HCT116 (cell line): ENCODE data around the gene COL8A2. TPM values are rescaled to one million over a fixed set of nuclear protein-coding genes. Genes with fewer than 3 reads are reported as not detected.

Source experiments
- ATAC-seq: fragments of 200-7000 bp; cut with Tn5 transposase; 2 replicates; pipeline ENCODE4 v1.9.1; 2020; ENCODE audit warnings: mild to moderate bottlenecking, moderate library complexity
- BruUV-seq: library from RNA; stranded (reverse); fragments of 400-500 nt; replicated peaks from 2 replicates; lab custom pipeline; 2021; lab: Mats Ljungman, UMichigan
- CTCF ChIA-PET: fragments of 300-600 bp; sonication (Branson Sonifier 250); formaldehyde crosslinking; loops from one replicate; lab custom pipeline; 2021; ENCODE audit warnings: antibody characterized with exemption; lab: Charles Lee
- POLR2A ChIA-PET: fragments of 300-600, 350-600 bp; sonication (Branson Sonifier 250); formaldehyde crosslinking; loops from one replicate; lab custom pipeline; 2021; ENCODE audit warnings: antibody characterized with exemption; lab: Charles Lee
- RAD21 ChIA-PET, 2 experiments: fragments of 300-600 bp; sonication (Branson Sonifier 250); formaldehyde crosslinking; loops; one replicate each; lab custom pipeline; 2023; ENCODE audit warnings: low total read pairs in 2 of 2; ENCODE audit not compliant: uncharacterized antibody in 2 of 2, unreplicated experiment in 2 of 2, low non-redundant PET in 1 of 2; lab: Charles Lee
- DNase-seq: peaks from one replicate; pipeline ENCODE4 v3.0.0-alpha.2; 2010; ENCODE audit warnings: low read depth, low spot score
- H2AFZ ChIP-seq: fragments of 200-600 bp; shearing (Covaris generic), sonication (generic); 2 replicates; pipeline ENCODE4 v1.6.1; 2017; ENCODE audit warnings: low read depth, mixed run types, mixed read lengths, antibody characterized with exemption, low read length; ENCODE audit not compliant: poor library complexity, severe bottlenecking
- H3K27ac ChIP-seq: 2 replicates; pipeline ENCODE4 v1.5.1; 2012; ENCODE audit warnings: low read depth, low read length
- H3K27me3 ChIP-seq: fragments of 200-600 bp; sonication (generic); 2 replicates; pipeline ENCODE4 v1.6.1; 2016; ENCODE audit warnings: mixed run types, low read length, mixed read lengths; ENCODE audit not compliant: insufficient read depth
- H3K36me3 ChIP-seq, 2 experiments: fragments of 200-500 bp in 1 of 2; fragments of 200-600 bp in 1 of 2; sonication (Bioruptor generic) in 1 of 2; sonication (generic) in 1 of 2; 2 replicates each; pipeline versions ENCODE4 v1.5.1 to v1.6.1; 2014 to 2016; ENCODE audit warnings: low read length in 2 of 2, inconsistent platforms in 1 of 2, mixed read lengths in 1 of 2, mixed run types in 1 of 2; ENCODE audit not compliant: insufficient read depth in 2 of 2, control insufficient read depth in 1 of 2
- H3K4me1 ChIP-seq, 2 experiments: fragments of 200-600 bp in 1 of 2; sonication (generic) in 1 of 2; 2 replicates each; pipeline versions ENCODE4 v1.5.1 to v1.6.1; 2012 to 2017; ENCODE audit warnings: low read length in 2 of 2, inconsistent platforms in 1 of 2, mild to moderate bottlenecking in 1 of 2, mixed read lengths in 1 of 2, mixed run types in 1 of 2, moderate library complexity in 1 of 2; ENCODE audit not compliant: insufficient read depth in 2 of 2, control insufficient read depth in 1 of 2
- H3K4me2 ChIP-seq: fragments of 200-600 bp; sonication (generic); 2 replicates; pipeline ENCODE4 v1.6.1; 2017; ENCODE audit warnings: mixed run types, low read length, mixed read lengths
- H3K4me3 ChIP-seq, 2 experiments: fragments of 200-600 bp in 1 of 2; sonication (generic) in 1 of 2; replicated peaks in 1 of 2; 2 replicates each; pipeline ENCODE4 v1.5.1; 2011 to 2016; ENCODE audit warnings: low read length in 2 of 2, control low read depth in 1 of 2, low read depth in 1 of 2, mild to moderate bottlenecking in 1 of 2, mixed read lengths in 1 of 2, mixed run types in 1 of 2
- H3K79me2 ChIP-seq: fragments of 200-600 bp; sonication (generic); 2 replicates; pipeline ENCODE4 v1.6.1; 2017; ENCODE audit warnings: mild to moderate bottlenecking, mixed run types, low read length, moderate library complexity, mixed read lengths; ENCODE audit not compliant: insufficient read depth
- H3K9ac ChIP-seq: fragments of 200-600 bp; sonication (generic); 2 replicates; pipeline ENCODE4 v1.6.1; 2016; ENCODE audit warnings: low read length, mixed read lengths
- H3K9me2 ChIP-seq: fragments of 200-600 bp; sonication (generic), shearing (Covaris generic); 2 replicates; pipeline ENCODE4 v1.6.1; 2017; ENCODE audit warnings: mixed run types, mild to moderate bottlenecking, moderate library complexity; ENCODE audit not compliant: insufficient read depth
- H3K9me3 ChIP-seq, 2 experiments: fragments of 200-500 bp in 1 of 2; fragments of 200-600 bp in 1 of 2; sonication (Bioruptor generic) in 1 of 2; sonication (generic) in 1 of 2; 2 replicates each; pipeline ENCODE4 v1.6.1; 2014 to 2017; ENCODE audit warnings: low read length in 2 of 2, mixed read lengths in 2 of 2, inconsistent platforms in 1 of 2, low read depth in 1 of 2, mild to moderate bottlenecking in 1 of 2, mixed run types in 1 of 2, moderate library complexity in 1 of 2; ENCODE audit not compliant: control insufficient read depth in 1 of 2, insufficient read depth in 1 of 2
- H4K20me1 ChIP-seq: fragments of 200-600 bp; sonication (generic), shearing (Covaris generic); 2 replicates; pipeline ENCODE4 v1.6.1; 2017; ENCODE audit warnings: mixed run types, mild to moderate bottlenecking, moderate library complexity; ENCODE audit not compliant: insufficient read depth
- ATF3 ChIP-seq: IDR thresholded peaks from 2 replicates; pipeline ENCODE4 v1.6.1; 2012
- CEBPB ChIP-seq: IDR thresholded peaks from 2 replicates; pipeline ENCODE4 v1.6.1; 2012; ENCODE audit warnings: low read depth
- CTCF ChIP-seq, 3 experiments: fragments of 200-600 bp in 1 of 3; sonication (generic) in 1 of 3; IDR thresholded peaks in 2 of 3; conservative IDR thresholded peaks in 1 of 3; 2 replicates each; pipeline ENCODE4 v1.5.1; 2012 to 2017; ENCODE audit warnings: low read depth in 2 of 3, low read length in 2 of 3, antibody characterized with exemption in 1 of 3, borderline replicate concordance in 1 of 3, control low read depth in 1 of 3, mild to moderate bottlenecking in 1 of 3, mixed read lengths in 1 of 3, mixed run types in 1 of 3, moderate library complexity in 1 of 3; ENCODE audit not compliant: insufficient read depth in 1 of 3
- EGR1 ChIP-seq: IDR thresholded peaks from 2 replicates; pipeline ENCODE4 v1.6.1; 2012; ENCODE audit warnings: low read depth
- ELF1 ChIP-seq: IDR thresholded peaks from 2 replicates; pipeline ENCODE4 v1.6.1; 2012; ENCODE audit warnings: low read depth, borderline replicate concordance
- EZH2 ChIP-seq: fragments of 200-600 bp; sonication (generic); IDR thresholded peaks from 2 replicates; pipeline ENCODE4 v1.6.1; 2017; ENCODE audit warnings: antibody characterized with exemption, mixed run types
- EZH2phosphoT487 ChIP-seq: fragments of 200-600 bp; IDR thresholded peaks from 2 replicates; pipeline ENCODE4 v1.6.1; 2018; ENCODE audit warnings: antibody characterized with exemption, borderline replicate concordance
- FOSL1 ChIP-seq: IDR thresholded peaks from 2 replicates; pipeline ENCODE4 v1.6.1; 2012; ENCODE audit warnings: low read depth
- JUND ChIP-seq: IDR thresholded peaks from 2 replicates; pipeline ENCODE4 v1.6.1; 2012
- MAX ChIP-seq: IDR thresholded peaks from 2 replicates; pipeline ENCODE4 v1.6.1; 2012
- POLR2A ChIP-seq: IDR thresholded peaks from 2 replicates; pipeline ENCODE4 v1.7.0; 2011; ENCODE audit warnings: borderline replicate concordance; ENCODE audit not compliant: insufficient read depth, insufficient read length; ENCODE audit errors: extremely low read depth
- POLR2AphosphoS5 ChIP-seq: IDR thresholded peaks from 2 replicates; pipeline ENCODE4 v1.6.1; 2011; ENCODE audit warnings: mild to moderate bottlenecking, low read depth, low read length, moderate library complexity
- RAD21 ChIP-seq: IDR thresholded peaks from 2 replicates; pipeline ENCODE4 v1.6.1; 2012; ENCODE audit warnings: low read depth, mild to moderate bottlenecking
- REST ChIP-seq: IDR thresholded peaks from 2 replicates; pipeline ENCODE4 v1.6.1; 2012; ENCODE audit warnings: low read depth
- SIN3A ChIP-seq: IDR thresholded peaks from 2 replicates; pipeline ENCODE4 v1.6.1; 2012; ENCODE audit warnings: low read depth
- SP1 ChIP-seq: IDR thresholded peaks from 2 replicates; pipeline ENCODE4 v1.6.1; 2012; ENCODE audit warnings: low read depth
- SRF ChIP-seq: IDR thresholded peaks from 2 replicates; pipeline ENCODE4 v1.6.1; 2012; ENCODE audit warnings: low read depth
- YY1 ChIP-seq: IDR thresholded peaks from 2 replicates; pipeline ENCODE4 v1.6.1; 2011; ENCODE audit warnings: low read length, low read depth, moderate library complexity, mild to moderate bottlenecking; ENCODE audit not compliant: insufficient replicate concordance; ENCODE audit errors: extremely low read depth
- ZFX ChIP-seq: fragments of 450-650 bp; IDR thresholded peaks from 2 replicates; pipeline ENCODE4 v1.6.1; 2017
- intact Hi-C: fragments of 100-400 bp; cut with micrococcal nuclease; formaldehyde crosslinking; loops from 2 replicates; pipeline ENCODE4 v1.10.0; 2022
- total RNA-seq: library from RNA; stranded (reverse); gene quantifications from one replicate; pipeline ENCODE4 v1.2.1, GENCODE V29; 2021; ENCODE audit not compliant: unreplicated experiment

The COL8A2 gene
- total RNA-seq, 1 experiment from 2014 or later = 0.05 TPM

- Histone ChIP-seq H3K27ac (no peak overlapping the region), H3K9me2 (no peaks in the 10 kb centered on the region), H3K9ac (no peak overlapping the region), H4K20me1 (no peaks in the 10 kb centered on the region), H3K36me3 (peaks cover 26 to 31% of the 10 kb centered on the region in 2 experiments; a peak in 3 of 4 replicates), H3K27me3 (no peaks in the 10 kb centered on the region)
- DNase-seq = no peak
- no TSS peak for BruUV-seq
- POLR2A ChIA-PET = no interaction called here
- TF ChIP-seq SRF (no peak), ELF1 (no peak), ATF3 (no peak), CTCF (IDR thresholded peaks at IDR 0.05 in 2 of 3, conservative IDR thresholded peaks at IDR 0.05 in 1 of 3; ENCODE audit: borderline replicate concordance in 1 of 3, insufficient read depth in 1 of 3, low read depth in 2 of 3, low read length in 2 of 3) (no peak), EGR1 (no peak), YY1 (no peak), SP1 (no peak), FOSL1 (no peak), CEBPB (no peak), JUND (no peak), MAX (no peak), SIN3A (no peak), POLR2A (no peak), POLR2AphosphoS5 (no peak), REST (no peak), EZH2phosphoT487 (no peak), EZH2 (no peak), RAD21 (no peak), ZFX (no peak)
- TF ChIP-seq, all 23 proteins: peak for 0
- ChIA-PET RAD21 (no interaction called here), CTCF (no interaction called here)
- Histone ChIP-seq H3K9me3 (no peaks in the 10 kb centered on the region), H3K4me1 (peaks cover 0 to 23% of the 10 kb centered on the region in 2 experiments; a peak in 2 of 4 replicates), H2AFZ (no peak overlapping the region), H3K79me2 (peaks cover 27% of the 10 kb centered on the region), H3K4me2 (no peak overlapping the region), H3K4me3 (no peak overlapping the region)
- no peak for ATAC-seq
- intact Hi-C loops = no loop called here
Measured at GRCh38 chr1:36093226-36093625, 31.8 kb downstream of the COL8A2 start.
